Measurements from ENCODE around the gene PNPLA7.
"Not testable (repeated sequence)": the region's sequence is repeated elsewhere in the genome, so short reads cannot be mapped to it uniquely, and the experiment has no call there.

Gene PNPLA7

GRCh38 chr9:137550231-137550621 lies at the start of gene PNPLA7:
Gene PNPLA7 (minus strand): TSS chr9:137550402. CDS start chr9:137550197, 205 bp downstream.
- DNase-seq = peak; percentile 42

- no peak for DNase-seq
Measured at GRCh38 chr9:137598943-137599342, 48.7 kb upstream of the PNPLA7 start.

- not testable (repeated sequence) for DNase-seq
Measured at GRCh38 chr9:137596577-137596976, 46.4 kb upstream of the PNPLA7 start.

- no peak for DNase-seq
Measured at GRCh38 chr9:137593176-137593575, 43.0 kb upstream of the PNPLA7 start.

- no peak for DNase-seq
Measured at GRCh38 chr9:137592767-137593166, 42.6 kb upstream of the PNPLA7 start.

GRCh38 chr9:137590469-137591383 lies 40.5 kb upstream of the PNPLA7 start, which contains the start of gene ZMYND19:
Gene ZMYND19 (minus strand): TSS chr9:137590512. CDS start chr9:137590263, 249 bp downstream.
- peak; percentile 90 for DNase-seq

GRCh38 chr9:137590123-137590468 lies 39.9 kb upstream of the PNPLA7 start:
- DNase-seq = no peak

GRCh38 chr9:137589441-137590122 lies 39.4 kb upstream of the PNPLA7 start:
- no peak for DNase-seq

- no peak for DNase-seq
Measured at GRCh38 chr9:137588891-137589290, 38.7 kb upstream of the PNPLA7 start.

- no peak for DNase-seq
Measured at GRCh38 chr9:137588311-137588710, 38.1 kb upstream of the PNPLA7 start.

GRCh38 chr9:137586854-137587253 lies 36.7 kb upstream of the PNPLA7 start:
- no peak for DNase-seq

- DNase-seq = no peak
Measured at GRCh38 chr9:137583957-137584356, 33.8 kb upstream of the PNPLA7 start.

- no peak for DNase-seq
Measured at GRCh38 chr9:137583347-137583746, 33.1 kb upstream of the PNPLA7 start.

- no peak for DNase-seq
Measured at GRCh38 chr9:137582286-137582860, 32.2 kb upstream of the PNPLA7 start.

GRCh38 chr9:137581361-137582285 lies 31.4 kb upstream of the PNPLA7 start:
- DNase-seq = no peak

GRCh38 chr9:137580954-137581322 lies 30.7 kb upstream of the PNPLA7 start:
- no peak for DNase-seq

GRCh38 chr9:137580209-137580953 lies 30.2 kb upstream of the PNPLA7 start:
- no peak for DNase-seq

GRCh38 chr9:137579259-137579604 lies 29.0 kb upstream of the PNPLA7 start:
- DNase-seq = no peak

- DNase-seq = peak; percentile 98
Measured at GRCh38 chr9:137578518-137579258, 28.5 kb upstream of the PNPLA7 start, which contains the start of gene DPH7. Gene DPH7 (minus strand): TSS chr9:137578925. CDS start chr9:137578777, 148 bp downstream.

- no peak for DNase-seq
Measured at GRCh38 chr9:137575716-137576411, 25.7 kb upstream of the PNPLA7 start.

GRCh38 chr9:137575364-137575715 lies 25.1 kb upstream of the PNPLA7 start:
- no peak for DNase-seq

Measured in activated CD8-positive, alpha-beta memory T cell treated with anti-CD3 and anti-CD28 coated beads, Interleukin-2, amount 50 U/mL, for 4 hours (primary cell).